B cell (primary cell): Measurements from ENCODE around the gene BICDL1.

ENCODE experiments used
- EZH2 ChIP-seq: IDR thresholded peaks from 2 replicates; pipeline ENCODE4 v1.6.1; 2012; ENCODE audit warnings: borderline replicate concordance, low read depth, mild to moderate bottlenecking, moderate library complexity, low read length; ENCODE audit not compliant: insufficient read depth, poor library complexity, severe bottlenecking
- TF ChIP-seq, protein P1 (sequence below): fragments of 200-600 bp; IDR thresholded peaks from one replicate; pipeline ENCODE4 v1.8.0; 2022; ENCODE audit warnings: antibody characterized with exemption, mild to moderate bottlenecking

DNA sequence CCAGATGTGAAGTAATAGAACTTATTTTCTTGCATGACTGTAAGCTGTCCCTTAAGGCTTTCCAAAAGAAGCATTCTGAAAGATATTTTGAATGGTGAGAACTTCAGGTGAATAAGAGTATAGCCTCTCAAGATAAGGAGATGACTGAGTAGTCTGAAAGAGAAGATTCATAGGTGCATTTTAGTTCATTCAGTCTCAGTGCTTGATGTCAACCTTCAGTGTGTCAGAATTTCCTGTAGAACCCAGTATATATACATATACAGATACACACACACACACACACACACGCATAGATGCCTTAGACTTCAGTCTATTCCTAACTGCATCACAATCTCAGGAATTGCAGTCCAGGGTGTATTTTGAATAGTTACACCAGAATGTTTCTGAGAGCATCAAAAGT is 7.4 kb downstream of the BICDL1 start:
- TF ChIP-seq, protein P1, sequence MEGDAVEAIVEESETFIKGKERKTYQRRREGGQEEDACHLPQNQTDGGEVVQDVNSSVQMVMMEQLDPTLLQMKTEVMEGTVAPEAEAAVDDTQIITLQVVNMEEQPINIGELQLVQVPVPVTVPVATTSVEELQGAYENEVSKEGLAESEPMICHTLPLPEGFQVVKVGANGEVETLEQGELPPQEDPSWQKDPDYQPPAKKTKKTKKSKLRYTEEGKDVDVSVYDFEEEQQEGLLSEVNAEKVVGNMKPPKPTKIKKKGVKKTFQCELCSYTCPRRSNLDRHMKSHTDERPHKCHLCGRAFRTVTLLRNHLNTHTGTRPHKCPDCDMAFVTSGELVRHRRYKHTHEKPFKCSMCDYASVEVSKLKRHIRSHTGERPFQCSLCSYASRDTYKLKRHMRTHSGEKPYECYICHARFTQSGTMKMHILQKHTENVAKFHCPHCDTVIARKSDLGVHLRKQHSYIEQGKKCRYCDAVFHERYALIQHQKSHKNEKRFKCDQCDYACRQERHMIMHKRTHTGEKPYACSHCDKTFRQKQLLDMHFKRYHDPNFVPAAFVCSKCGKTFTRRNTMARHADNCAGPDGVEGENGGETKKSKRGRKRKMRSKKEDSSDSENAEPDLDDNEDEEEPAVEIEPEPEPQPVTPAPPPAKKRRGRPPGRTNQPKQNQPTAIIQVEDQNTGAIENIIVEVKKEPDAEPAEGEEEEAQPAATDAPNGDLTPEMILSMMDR = no peak
- no peak for TF ChIP-seq EZH2
